Measurements from ENCODE around the gene EIF3D.

EIF3D gene

GRCh38 chr22:36461665-36462649 lies 67.0 kb downstream of the EIF3D start:
- H3K79me2 ChIP-seq (ENCODE audit: insufficient read depth, low read length) = no peaks in the 10 kb centered on the region
- H4K20me1 ChIP-seq (ENCODE audit: insufficient read depth, low read length) = no peaks in the 10 kb centered on the region
- no peak overlapping the region for H3K4me2 ChIP-seq (ENCODE audit: insufficient read depth, low read length)
- no peak for DNase-seq
- no peaks in the 10 kb centered on the region; the same call in 1 of the 2 replicates for H3K4me1 ChIP-seq (ENCODE audit: insufficient read depth, low read length)
- H3K9me3 ChIP-seq (ENCODE audit: insufficient read depth, low read length, severe bottlenecking) = no peaks in the 10 kb centered on the region
- TF ChIP-seq EZH2 (IDR thresholded peaks at IDR 0.05; ENCODE audit: borderline replicate concordance, low read depth, low read length, severe bottlenecking) (no peak), CTCF (IDR thresholded peaks at IDR 0.05; ENCODE audit: borderline replicate concordance, extremely low read depth, low read length, poor library complexity, severe bottlenecking) (no peak)
- H3K27me3 ChIP-seq (ENCODE audit: insufficient read depth, low read length, poor library complexity) = no peaks in the 10 kb centered on the region
- peaks cover 17% of the 10 kb centered on the region for H3K36me3 ChIP-seq (ENCODE audit: insufficient read depth, low read length)
- H3K27ac ChIP-seq (ENCODE audit: low read length) = no peak overlapping the region
- no peak overlapping the region for H2AFZ ChIP-seq (ENCODE audit: low read depth, low read length)
- ATAC-seq (ENCODE audit: insufficient read depth, low read depth) = no peak
- H3K9ac ChIP-seq (ENCODE audit: low read depth, low read length) = no peak overlapping the region
- no peak overlapping the region for H3K4me3 ChIP-seq (ENCODE audit: low read depth in 1 of 2, low read length in 2 of 2)
